ENCODE measurements around the gene TSC2.
"Not testable (repeated sequence)": the region's sequence is repeated elsewhere in the genome, so short reads cannot be mapped to it uniquely, and the experiment has no call there.

DNA sequence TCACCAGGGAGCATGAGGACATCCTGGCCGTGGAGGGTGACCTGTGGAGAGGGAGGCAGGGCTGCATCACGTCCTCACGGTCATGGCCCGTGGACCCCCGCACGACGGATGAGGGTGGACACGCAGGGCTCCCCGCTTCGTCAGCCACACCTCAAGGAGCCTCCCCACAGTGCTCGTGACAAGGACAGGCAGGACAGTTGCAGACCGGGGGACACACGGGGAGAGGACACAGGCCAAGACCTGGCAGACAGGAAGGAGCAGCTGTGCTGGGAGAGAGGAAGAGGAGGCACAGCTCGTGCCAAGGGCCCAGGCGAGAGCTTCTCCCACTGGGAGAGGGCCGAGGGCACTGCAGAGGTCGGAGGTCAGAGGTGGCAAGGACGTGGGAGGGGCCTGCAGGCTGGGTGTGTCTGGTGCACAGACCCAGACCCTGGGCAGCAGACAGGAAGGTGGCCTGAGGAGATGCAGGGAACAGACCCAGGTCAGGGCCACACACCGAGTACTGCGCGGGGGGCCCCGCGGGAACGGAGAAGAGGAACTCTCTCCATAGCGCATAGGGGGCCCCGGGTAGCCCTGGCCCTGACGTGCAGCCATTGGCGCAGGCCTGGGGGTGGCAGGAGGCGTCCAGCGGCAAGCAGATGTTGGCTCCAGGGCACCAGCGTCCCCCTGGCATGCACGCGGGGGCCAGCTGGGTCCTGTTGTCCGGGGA, 67.3 kb downstream of the TSC2 start:
- not testable (repeated sequence) for TF ChIP-seq JUN (IDR thresholded peaks at IDR 0.05; ENCODE audit: borderline replicate concordance, insufficient read depth, insufficient read length, low read depth); POLR2A (IDR thresholded peaks at IDR 0.05; ENCODE audit: low read depth, low read length)
- TF ChIP-seq, protein P1, sequence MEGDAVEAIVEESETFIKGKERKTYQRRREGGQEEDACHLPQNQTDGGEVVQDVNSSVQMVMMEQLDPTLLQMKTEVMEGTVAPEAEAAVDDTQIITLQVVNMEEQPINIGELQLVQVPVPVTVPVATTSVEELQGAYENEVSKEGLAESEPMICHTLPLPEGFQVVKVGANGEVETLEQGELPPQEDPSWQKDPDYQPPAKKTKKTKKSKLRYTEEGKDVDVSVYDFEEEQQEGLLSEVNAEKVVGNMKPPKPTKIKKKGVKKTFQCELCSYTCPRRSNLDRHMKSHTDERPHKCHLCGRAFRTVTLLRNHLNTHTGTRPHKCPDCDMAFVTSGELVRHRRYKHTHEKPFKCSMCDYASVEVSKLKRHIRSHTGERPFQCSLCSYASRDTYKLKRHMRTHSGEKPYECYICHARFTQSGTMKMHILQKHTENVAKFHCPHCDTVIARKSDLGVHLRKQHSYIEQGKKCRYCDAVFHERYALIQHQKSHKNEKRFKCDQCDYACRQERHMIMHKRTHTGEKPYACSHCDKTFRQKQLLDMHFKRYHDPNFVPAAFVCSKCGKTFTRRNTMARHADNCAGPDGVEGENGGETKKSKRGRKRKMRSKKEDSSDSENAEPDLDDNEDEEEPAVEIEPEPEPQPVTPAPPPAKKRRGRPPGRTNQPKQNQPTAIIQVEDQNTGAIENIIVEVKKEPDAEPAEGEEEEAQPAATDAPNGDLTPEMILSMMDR (IDR thresholded peaks at IDR 0.05; ENCODE audit: extremely low read depth in 1 of 2, insufficient read depth in 1 of 2, low read depth in 1 of 2, low read length in 2 of 2): not testable (repeated sequence)

All from endothelial cell of umbilical vein (primary cell).